HFFc6 (cell line): ENCODE measurements around the gene ATP8A1. TPM values are rescaled to one million over a fixed set of nuclear protein-coding genes. Genes with fewer than 3 reads are reported as not detected.

Source experiments
- DNase-seq: peaks from one replicate; pipeline ENCODE4 v3.0.0-alpha.2; 2018
- H3K27ac Mint-ChIP-seq: 2 replicates; pipeline ENCODE4 v1.8.0; 2020; ENCODE audit warnings: mild to moderate bottlenecking, mixed read lengths
- H3K27me3 Mint-ChIP-seq: 2 replicates; pipeline ENCODE4 v1.8.0; 2021; ENCODE audit warnings: mild to moderate bottlenecking, moderate library complexity, mixed read lengths; ENCODE audit not compliant: insufficient read depth
- H3K36me3 Mint-ChIP-seq: 2 replicates; pipeline ENCODE4 v1.8.0; 2021; ENCODE audit warnings: low read depth, mixed read lengths
- H3K4me1 Mint-ChIP-seq: 2 replicates; pipeline ENCODE4 v1.8.0; 2020; ENCODE audit warnings: low read depth, mixed read lengths
- H3K4me3 Mint-ChIP-seq: 2 replicates; pipeline ENCODE4 v1.8.0; 2020; ENCODE audit warnings: mild to moderate bottlenecking, moderate library complexity, mixed read lengths
- H3K9me3 Mint-ChIP-seq: 2 replicates; pipeline ENCODE4 v1.8.0; 2020; ENCODE audit warnings: mild to moderate bottlenecking, mixed read lengths
- total RNA-seq, 6 experiments: library from RNA; stranded (reverse); fragmentation: NEBNext Ultra II Directional; extraction: Animal tissue kit (Norgen Biotek cat#: 25700); gene quantifications; 2 replicates in 1 of 6; 3 replicates in 5 of 6; pipeline ENCODE4 v1.2.3, GENCODE V29; 2021
- TF ChIP-seq, protein P1 (sequence below): fragments of 200-600 bp; sonication (generic); IDR thresholded peaks from 2 replicates; pipeline ENCODE4 v1.5.0; 2021; ENCODE audit warnings: antibody characterized with exemption, mild to moderate bottlenecking

The ATP8A1 gene
- total RNA-seq, 6 experiments from 2014 or later = 0.03 to 0.28 (median 0.11) TPM

DNA sequence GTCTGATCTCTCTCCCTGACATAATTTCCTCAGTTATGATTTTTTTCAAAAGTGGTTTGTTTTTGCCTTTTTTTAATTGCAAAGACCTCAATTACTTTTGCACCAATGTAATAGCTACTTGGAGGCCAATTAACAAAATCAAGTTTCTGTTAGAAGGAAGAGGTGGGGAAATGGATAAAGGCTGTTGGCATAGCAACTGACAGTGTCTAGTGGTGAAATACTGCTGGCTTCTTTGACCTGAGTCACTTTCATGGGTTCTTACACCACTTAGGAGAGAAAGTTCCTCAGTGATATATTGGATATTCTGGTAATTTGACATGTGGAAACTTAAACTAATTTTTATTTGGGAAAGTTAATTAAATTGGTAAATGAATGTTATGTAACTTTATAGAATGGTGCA lies 26.5 kb upstream of the ATP8A1 start:
- TF ChIP-seq, protein P1, sequence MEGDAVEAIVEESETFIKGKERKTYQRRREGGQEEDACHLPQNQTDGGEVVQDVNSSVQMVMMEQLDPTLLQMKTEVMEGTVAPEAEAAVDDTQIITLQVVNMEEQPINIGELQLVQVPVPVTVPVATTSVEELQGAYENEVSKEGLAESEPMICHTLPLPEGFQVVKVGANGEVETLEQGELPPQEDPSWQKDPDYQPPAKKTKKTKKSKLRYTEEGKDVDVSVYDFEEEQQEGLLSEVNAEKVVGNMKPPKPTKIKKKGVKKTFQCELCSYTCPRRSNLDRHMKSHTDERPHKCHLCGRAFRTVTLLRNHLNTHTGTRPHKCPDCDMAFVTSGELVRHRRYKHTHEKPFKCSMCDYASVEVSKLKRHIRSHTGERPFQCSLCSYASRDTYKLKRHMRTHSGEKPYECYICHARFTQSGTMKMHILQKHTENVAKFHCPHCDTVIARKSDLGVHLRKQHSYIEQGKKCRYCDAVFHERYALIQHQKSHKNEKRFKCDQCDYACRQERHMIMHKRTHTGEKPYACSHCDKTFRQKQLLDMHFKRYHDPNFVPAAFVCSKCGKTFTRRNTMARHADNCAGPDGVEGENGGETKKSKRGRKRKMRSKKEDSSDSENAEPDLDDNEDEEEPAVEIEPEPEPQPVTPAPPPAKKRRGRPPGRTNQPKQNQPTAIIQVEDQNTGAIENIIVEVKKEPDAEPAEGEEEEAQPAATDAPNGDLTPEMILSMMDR = no peak
- no peak overlapping the region for H3K4me3 Mint-ChIP-seq

GRCh38 chr4:42678512-42678911 lies 21.6 kb upstream of the ATP8A1 start:
- Mint-ChIP-seq H3K4me3 (no peak overlapping the region), H3K36me3 (no peaks in the 10 kb centered on the region), H3K9me3 (no peaks in the 10 kb centered on the region), H3K27ac (no peak overlapping the region), H3K27me3 (no peaks in the 10 kb centered on the region), H3K4me1 (no peaks in the 10 kb centered on the region)
- TF ChIP-seq, protein P1 = no peak
- no peak for DNase-seq

More for the DNA sequence above, 26.5 kb upstream of the ATP8A1 start:
- no peaks in the 10 kb centered on the region for H3K27me3 Mint-ChIP-seq
- DNase-seq = no peak
- no peaks in the 10 kb centered on the region for H3K9me3 Mint-ChIP-seq
- H3K27ac Mint-ChIP-seq = no peak overlapping the region
- H3K36me3 Mint-ChIP-seq = no peaks in the 10 kb centered on the region
- H3K4me1 Mint-ChIP-seq = no peaks in the 10 kb centered on the region

DNA sequence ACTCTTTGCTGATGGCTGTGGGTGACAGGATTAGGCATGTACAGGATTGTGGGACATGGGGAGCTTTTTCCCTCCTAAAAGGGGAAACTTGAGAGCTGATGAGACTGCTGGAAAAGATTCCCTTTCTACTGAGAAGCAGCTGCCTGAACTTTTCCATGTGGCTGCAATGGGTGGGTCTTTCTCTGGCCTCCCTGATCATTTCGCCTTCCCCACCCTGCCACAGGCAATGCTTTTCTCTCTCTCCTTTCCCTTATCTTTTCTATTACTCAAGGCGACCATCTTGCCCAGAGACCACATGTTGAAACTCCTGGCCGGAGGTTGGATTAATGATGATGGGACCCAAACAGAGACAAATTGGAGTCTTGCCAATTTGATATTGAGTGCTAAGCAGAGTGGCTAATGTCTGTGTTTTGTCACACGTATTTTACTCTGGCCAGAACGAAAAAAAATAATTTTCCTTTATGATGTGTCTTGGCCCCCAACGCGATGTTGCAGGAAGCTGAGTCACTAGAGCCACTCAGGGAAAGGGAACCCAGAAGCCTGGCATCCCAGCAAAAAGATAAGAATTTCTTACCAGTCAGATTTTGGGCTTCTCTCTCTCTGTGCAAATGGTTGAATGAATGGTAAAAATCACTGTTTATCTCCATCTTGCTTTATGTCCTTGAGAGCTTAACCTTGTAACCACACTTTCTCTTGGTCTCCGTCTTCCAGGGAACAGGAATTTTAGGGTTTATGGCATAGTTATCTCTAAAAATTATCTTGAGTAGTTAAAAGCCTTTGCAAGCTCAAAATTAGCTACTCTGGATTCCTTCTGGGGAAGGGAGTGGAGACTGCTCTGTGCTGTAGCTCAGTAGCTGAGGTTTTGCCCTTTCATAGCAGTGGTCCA lies 19.4 kb upstream of the ATP8A1 start:
- Mint-ChIP-seq H3K36me3 (no peaks in the 10 kb centered on the region), H3K4me1 (no peaks in the 10 kb centered on the region), H3K27me3 (no peaks in the 10 kb centered on the region; the same call in 1 of the 2 replicates), H3K9me3 (no peaks in the 10 kb centered on the region), H3K4me3 (no peak overlapping the region), H3K27ac (no peak overlapping the region)
- TF ChIP-seq, protein P1 = no peak
- DNase-seq = no peak

GRCh38 chr4:42673082-42673425 lies 16.1 kb upstream of the ATP8A1 start:
- DNase-seq = no peak
- Mint-ChIP-seq H3K27ac (no peak overlapping the region), H3K36me3 (no peaks in the 10 kb centered on the region), H3K27me3 (peaks cover 5% of the 10 kb centered on the region), H3K4me1 (no peaks in the 10 kb centered on the region), H3K9me3 (no peaks in the 10 kb centered on the region), H3K4me3 (no peak overlapping the region)
- TF ChIP-seq, protein P1 = no peak

DNA sequence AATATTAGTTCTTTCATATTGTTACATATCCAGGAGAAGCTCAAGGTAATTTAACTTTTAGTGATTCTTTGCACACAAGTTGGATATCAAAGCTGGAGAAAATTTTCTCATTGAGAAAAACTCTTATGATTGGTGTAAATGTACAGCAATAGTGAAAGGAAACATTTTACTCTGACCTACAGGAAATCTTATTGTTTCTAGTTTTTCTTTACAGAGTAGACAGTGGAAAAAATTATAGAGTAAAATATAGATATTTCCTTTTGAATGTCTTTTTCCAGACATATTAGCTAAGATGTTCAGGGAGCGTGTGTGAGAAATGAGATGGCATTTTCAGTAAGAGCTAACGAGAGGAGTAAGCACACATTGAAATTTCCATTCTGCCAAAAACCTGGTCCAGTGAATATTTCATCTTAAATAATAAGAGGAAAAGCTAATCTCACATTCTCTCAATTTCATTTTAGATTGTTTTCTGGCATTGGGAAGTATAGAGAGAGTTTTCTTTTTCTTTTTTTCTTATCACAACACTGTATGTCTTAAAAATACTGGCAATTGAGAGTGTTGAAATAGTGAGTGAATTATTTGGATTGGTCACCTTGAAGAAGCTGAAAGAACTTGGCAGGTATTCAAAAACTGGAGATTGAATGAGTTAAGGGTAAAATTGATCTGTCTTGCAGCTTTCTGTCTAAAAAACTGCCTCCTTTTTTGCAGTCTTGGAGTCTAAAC lies 15.6 kb upstream of the ATP8A1 start:
- H3K4me3 Mint-ChIP-seq = no peak overlapping the region
- no peak for DNase-seq
- no peak overlapping the region for H3K27ac Mint-ChIP-seq
- H3K36me3 Mint-ChIP-seq = no peaks in the 10 kb centered on the region
- TF ChIP-seq, protein P1 = no peak
- no peaks in the 10 kb centered on the region for H3K9me3 Mint-ChIP-seq
- no peaks in the 10 kb centered on the region for H3K4me1 Mint-ChIP-seq
- peaks cover 5% of the 10 kb centered on the region for H3K27me3 Mint-ChIP-seq
